Activated CD8-positive, alpha-beta memory T cell treated with anti-CD3 and anti-CD28 coated beads, Interleukin-2, amount 50 U/mL, for 24 hours (primary cell): Measurements from ENCODE around the gene TYW1B.
"Not testable (repeated sequence)": the region's sequence is repeated elsewhere in the genome, so short reads cannot be mapped to it uniquely, and the experiment has no call there.

Experiments used
- DNase-seq: peaks from one replicate; pipeline ENCODE4 v3.0.0-alpha.2; 2020; ENCODE audit errors: extremely low read depth

The TYW1B gene

GRCh38 chr7:72754312-72754711 lies 73.7 kb downstream of the TYW1B start:
- no peak for DNase-seq

GRCh38 chr7:72753781-72754180 lies 74.2 kb downstream of the TYW1B start:
- no peak for DNase-seq

GRCh38 chr7:72753229-72753628 lies 74.8 kb downstream of the TYW1B start:
- DNase-seq = not testable (repeated sequence)

DNA sequence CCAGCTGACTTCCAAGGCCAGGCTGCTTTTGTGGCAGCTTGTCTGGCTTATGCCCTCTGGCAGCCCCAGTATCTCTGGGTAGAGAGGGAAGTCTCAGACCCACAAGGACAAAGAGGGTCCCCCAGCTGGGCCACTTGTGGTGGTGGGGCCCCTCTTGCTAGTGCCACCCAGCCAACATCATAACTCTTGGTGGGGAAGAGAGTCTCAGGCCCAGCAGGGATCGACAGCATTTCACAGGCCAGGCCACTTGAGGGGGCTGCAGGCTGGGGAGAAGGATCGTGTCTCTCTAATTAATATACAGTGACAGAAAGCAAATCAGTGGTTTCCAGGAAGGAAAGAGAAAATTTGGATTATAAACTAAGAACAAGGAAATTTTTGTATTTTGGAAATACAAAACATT lies 76.0 kb downstream of the TYW1B start:
- no peak for DNase-seq

GRCh38 chr7:72751378-72751777 lies 76.6 kb downstream of the TYW1B start:
- no peak for DNase-seq

GRCh38 chr7:72748649-72749048 lies 79.4 kb downstream of the TYW1B start:
- DNase-seq = not testable (repeated sequence)

- not testable (repeated sequence) for DNase-seq
These were observed 83.6 kb downstream of the TYW1B start for GRCh38 chr7:72744244-72744926.

- DNase-seq = not testable (repeated sequence)
These were observed 84.2 kb downstream of the TYW1B start for GRCh38 chr7:72743801-72744200.

GRCh38 chr7:72739716-72740115 lies 88.3 kb downstream of the TYW1B start:
- DNase-seq = not testable (repeated sequence)

DNA sequence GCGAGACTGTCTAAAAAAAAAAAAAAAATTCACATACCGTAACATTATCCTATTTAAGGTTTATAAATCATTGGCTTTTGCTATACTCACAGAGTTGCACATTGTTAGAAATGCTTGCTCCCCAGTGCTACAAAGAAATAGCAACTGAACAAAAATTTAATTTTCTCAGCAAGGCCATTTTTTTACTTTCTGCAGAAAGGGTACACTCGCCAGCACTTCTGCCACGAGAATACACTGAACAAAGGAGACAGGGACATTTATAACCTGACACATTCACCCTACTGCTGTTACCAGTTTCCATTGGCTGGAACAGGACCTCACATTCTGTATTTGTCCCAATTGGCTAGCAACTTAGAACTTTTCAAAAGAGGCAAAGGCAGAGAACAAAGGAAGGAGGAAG lies 92.1 kb downstream of the TYW1B start:
- not testable (repeated sequence) for DNase-seq

- DNase-seq = not testable (repeated sequence)
These were observed 97.2 kb downstream of the TYW1B start for GRCh38 chr7:72730815-72731214.

DNA sequence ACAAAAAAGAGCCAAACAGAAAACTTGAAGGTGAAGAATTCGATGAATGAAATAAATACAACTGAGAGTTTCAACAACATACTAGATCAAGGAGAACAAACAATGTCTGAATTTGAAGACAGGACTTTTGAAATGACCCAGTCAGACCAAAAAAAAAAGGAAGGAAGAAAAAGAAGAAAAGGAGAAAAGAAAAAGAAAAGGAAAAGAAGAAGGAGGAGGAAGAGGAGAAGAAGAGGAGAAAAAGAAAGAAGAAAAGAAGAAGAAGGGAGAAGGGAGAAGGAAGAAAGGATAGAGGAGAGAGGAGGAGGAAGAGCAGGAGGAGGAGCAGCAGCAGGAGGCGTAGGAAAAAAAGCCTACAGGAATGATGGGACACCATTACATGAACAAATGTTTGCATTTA lies 97.6 kb downstream of the TYW1B start:
- not testable (repeated sequence) for DNase-seq

- DNase-seq = not testable (repeated sequence)
These were observed 98.9 kb downstream of the TYW1B start for GRCh38 chr7:72729130-72729529.

DNA sequence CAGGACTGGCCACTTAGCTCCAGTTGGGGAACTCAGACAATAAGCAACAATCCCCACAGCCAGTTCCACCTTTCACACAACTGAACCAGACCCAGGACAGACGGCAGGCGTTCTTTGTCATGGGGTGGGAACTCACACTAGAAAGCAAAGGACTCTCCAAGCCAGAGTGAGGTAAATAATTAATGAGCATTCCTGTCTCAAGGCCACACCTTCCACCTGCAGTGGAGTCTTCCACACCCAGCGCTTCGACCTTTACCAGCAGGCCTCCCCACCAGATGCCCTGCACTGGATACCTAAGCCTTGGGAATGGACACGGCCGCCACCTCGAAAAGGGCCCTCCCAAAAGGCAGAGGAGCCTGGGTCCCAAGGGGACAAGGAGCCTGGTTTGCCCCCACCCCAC lies 105.3 kb downstream of the TYW1B start:
- DNase-seq = not testable (repeated sequence)

DNA sequence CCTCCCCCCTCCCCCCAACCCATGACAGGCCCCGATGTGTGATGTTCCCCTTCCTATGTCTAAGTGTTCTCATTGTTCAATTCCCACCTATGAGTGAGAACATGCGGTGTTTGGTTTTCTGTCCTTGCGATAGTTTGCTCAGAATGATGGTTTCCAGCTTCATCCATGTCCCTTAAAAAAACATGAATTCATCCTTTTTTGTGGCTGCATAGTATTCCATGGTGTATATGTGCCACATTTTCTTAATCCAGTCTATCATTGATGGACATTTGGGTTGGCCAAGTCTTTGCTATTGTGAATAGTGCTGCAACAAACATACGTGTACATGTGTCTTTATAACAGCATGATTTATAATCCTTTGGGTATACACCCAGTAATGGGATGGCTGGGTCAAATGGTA lies 107.1 kb downstream of the TYW1B start:
- not testable (repeated sequence) for DNase-seq

GRCh38 chr7:72717252-72717774 lies 110.7 kb downstream of the TYW1B start:
- DNase-seq = not testable (repeated sequence)

- DNase-seq = not testable (repeated sequence)
These were observed 116.1 kb downstream of the TYW1B start for GRCh38 chr7:72711927-72712326.

DNA sequence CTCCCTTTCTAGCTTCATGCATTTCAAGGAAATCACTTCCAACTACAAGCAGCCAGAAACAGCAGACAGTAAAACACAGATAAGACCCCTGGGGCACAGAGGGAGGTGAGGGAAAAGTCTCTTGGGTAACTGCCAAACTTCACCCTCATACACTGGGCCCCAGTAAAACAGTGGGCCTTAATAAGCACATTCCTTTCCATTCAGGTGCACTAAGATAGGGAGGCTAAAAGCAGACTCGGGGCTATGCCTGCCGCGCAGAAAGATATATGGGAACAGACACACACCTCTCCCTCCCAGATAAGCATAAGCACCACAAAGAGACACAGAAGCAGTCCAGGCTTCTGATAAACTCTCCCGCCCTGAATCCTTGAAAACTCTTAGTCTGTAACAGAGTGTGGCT lies 117.0 kb downstream of the TYW1B start:
- DNase-seq = no peak

GRCh38 chr7:72709909-72710308 lies 118.1 kb downstream of the TYW1B start:
- no peak for DNase-seq

DNA sequence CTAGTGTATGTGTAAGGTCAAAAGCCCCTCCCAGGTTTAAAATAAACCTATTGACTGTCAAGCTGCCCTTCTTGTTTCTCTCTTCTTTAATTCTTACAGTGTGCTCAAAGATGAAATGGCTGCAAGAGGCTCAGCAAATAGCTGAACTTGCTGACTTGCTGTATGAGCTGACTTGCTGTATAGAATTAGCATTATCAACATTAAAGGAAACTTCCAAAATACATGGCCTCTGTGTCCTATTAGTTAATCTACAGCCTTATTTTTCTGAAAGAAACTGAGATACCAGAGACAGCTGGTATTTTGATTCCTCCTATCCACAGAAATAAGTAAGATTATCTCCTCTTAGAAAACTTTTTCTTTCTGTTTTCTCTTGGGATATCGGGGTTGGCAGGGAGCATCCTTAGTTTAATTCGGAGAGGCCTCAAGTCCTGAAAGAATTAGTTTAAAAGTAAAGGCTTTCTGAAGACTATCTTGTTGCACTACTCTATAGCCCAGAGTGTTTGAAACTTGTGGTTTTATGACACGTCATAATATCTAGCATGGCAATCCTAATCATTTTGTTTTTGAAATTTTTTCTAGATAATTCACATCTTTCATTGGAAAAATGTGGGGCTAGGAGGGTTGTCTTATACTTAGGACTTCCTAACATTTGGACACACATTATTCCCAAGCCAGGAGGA lies 119.5 kb downstream of the TYW1B start:
- DNase-seq = not testable (repeated sequence)

DNA sequence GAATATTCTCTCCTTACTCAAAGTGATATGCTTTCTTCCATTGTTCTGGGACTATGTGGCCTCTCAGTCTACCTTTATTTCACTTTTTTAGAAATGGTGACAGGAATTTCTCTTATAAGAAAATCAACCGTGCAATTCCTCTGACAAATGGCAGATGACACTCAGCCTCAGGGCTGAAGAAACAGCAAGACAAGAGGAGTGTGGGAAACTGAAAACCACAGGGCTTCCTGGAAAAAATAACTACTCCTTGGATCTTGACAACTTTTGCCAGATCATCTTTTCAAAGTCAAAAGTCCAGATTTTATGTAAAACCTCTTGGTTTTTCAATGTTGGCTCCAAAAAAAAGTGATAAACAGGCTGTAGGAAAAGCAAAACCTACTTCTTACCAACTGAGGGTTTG lies 121.5 kb downstream of the TYW1B start:
- no peak for DNase-seq

DNA sequence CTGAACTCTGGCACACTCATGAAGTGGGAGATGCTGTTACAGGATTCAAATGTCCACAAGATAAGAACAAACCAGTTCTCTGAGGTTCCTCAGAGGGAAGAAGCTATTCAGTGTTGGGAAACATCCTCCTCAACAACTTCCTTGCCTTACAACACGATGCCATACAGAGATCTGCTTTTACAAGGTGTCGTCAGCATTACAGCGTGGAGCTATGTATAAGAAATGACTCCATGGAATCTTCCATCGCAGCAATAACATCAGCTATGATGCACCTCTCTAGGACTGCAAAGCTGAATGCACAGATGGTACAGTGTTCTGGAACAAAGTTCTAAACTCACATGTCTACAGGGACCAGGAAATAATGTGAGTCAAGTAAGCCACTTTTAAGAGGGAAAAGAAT lies 122.3 kb downstream of the TYW1B start:
- not testable (repeated sequence) for DNase-seq

- DNase-seq = no peak
These were observed 123.1 kb downstream of the TYW1B start for GRCh38 chr7:72704894-72705293.
